Hypothalamus (tissue), 51 donors: ENCODE data around the gene AGR2.

ENCODE experiments used
- DNase-seq, 51 donors: peaks; one replicate each; lab custom pipeline; 2025; lab: John Stamatoyannopoulos, UW

AGR2 gene

DNA sequence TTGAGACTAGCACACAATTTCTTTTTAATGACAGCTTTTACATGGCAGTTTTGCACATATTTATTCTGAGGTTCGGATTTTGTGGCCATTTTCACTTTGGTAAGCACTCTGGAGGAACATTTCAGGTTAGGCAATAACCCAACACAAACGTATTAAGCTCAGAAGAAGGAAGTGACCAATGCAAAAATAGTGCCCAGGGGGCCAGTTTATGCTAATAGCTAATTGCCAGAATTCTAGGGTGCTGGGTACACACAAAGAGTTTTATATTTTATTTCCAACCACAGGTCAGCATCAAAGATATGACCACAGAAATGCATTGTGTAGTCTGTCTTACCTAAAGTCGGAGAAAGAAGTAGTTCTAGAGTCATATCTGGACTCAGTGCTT lies 8.4 kb upstream of the AGR2 start:
- DNase-seq, result no peak

DNA sequence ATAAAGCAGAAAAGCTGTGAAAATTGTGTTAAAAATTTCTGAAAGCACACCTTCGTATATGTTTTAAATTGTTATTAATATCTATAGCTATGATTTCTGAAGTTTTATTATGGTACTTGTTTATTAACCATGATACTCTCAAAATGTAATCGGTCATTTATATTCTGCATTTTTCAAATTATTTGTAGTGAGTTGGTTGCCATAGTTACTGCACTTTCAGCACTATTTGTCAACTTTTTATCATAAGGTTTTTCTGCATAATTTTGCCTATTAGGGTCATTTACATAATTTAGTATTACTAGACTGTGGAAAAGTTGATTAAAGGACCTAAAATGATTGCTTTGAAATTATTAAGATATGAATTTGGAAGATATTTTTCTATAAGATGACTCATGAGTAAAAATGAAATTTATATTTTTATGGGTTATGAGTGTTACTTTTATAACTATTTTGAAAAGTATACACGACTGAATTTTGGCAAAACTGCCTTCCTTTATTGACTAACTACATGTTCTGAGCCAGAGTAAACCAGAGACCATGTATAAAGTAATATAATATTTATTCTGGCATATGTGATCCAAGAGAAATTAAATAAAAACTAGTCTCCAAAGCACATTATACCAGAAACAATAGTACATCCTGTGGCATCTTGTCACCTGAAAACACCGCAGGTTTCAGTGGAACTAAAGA lies 7.9 kb upstream of the AGR2 start:
- DNase-seq, result no peak

DNA sequence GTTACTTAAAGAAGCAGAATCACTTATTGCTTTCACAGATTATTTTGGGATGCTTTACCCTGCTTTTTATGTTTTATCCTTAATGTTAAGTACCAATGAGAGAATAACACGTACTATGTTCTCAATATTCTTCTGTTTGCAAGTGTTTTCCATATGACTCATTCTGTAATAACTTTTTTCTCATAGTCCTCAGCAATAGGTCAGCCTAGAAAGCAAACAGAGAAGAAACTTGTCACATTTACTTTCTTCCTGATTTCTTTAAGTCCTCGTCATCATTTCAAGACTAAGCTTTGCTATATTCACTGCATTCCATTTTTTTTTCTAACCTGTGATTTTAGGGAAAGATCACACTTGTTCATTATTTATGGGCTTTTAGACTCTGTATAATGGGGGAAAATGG lies 6.8 kb upstream of the AGR2 start:
- DNase-seq, result no peak

DNA sequence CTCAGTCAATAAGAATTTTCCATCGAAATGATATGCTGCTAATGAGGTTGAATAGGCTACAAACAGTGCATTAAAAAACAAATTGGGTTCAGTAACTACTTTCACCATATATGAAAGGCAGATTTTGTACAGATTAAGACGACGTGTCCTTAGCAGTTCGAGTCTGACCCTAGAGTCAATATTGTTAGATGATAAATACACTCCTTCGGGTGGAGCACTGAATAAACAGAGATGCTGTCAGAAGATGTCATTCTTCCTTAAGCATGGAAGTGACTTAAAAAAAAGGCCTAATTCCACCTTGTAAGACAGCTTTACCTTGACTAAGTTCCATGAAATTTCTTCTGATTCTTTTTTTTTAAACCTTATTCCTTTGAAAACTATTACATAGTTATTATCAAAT lies 5.8 kb upstream of the AGR2 start:
- DNase-seq, result no peak

DNA sequence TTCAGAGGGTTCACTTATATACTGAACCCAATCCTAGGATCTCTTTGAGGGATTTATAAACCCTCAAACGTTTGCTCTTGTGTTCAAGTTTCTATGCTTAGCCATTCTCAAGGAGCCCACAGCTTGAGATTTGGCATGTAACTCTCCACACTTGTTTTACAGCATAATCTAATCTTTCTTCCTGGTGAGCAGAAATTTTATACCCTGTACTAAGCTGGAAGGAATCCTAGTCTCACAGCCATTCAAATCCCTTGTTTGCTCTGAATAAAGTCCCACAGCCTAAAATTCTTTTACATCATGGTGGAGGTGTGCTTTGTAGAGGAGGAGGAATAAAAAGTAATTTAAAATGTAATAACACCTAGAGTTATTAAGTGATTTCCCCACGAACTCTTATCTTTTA lies 5.3 kb upstream of the AGR2 start:
- DNase-seq, result no peak

DNA sequence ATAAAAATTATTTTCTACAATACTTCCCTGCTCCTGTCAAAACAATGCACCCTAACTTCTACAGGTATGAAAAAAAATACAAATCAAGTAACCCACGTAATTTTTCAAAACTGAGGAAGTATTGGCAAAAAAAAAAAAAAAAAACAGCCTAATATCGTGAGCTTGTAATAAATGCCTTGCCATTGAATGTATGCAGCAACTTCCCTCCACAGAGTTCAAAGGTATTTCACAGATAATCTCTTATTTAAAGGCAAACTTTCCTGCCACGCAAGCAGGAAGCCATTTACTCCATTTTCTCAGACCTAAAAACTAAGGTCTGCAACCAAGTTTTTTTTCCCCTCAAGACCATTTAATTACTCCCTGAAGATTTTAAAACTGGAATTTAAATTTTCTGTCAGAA lies 642 bp upstream of the AGR2 start:
- no peak for DNase-seq

DNA sequence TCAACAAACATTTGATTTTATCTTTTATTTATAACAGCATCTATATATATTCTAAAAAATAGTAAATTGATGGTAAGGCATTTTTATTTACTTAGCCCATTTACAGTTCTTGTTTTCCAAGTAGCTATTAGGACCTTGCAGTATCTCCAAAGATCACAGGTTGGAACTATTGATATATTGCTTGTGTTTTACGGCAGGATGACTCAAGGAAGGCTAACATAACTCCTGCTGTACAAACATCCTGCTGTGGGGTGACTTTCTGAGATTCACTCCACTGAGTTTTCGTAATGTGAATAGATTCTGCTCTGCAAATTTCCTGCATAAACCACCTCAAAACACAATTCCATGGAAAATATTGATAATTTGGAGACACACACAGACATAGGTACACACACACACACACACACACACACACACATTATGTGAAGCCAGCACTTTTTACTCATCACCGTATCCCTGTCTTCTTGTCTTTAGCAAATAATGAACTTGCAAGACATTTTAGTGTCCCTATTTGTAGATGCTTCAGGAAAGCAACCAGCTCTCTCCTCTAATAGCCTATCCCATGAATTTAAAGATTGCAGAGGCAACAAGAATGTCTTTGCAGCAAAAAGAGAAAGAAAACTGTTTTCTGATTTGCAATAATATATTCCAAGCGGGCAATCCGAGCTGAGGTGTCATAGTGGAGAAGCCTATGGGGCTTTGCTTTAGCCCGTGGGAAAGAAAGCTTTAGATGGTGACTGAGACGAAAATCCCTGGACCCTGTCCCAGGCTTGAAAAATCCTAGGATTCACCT lies 722 bp downstream of the AGR2 start:
- no peak for DNase-seq

DNA sequence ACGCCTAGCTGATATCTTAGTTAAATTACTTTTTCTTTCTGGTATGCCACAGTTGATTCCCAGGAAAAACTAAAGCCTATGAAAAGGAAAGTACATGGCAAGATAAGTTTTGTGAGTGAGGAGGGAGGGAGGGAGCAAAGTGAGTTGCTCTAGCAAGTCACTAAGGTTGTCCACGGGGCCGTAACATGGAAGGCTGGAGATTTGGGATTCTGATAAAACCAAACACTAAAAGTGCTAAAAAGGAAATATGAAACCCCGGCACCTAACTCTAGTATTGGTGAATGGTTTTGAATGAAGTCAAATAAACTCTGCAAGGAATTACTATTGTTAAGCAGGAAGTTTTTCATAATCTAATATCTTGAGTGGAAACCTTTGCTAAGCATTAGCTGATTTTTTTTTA lies 1.7 kb downstream of the AGR2 start:
- DNase-seq, result no peak

DNA sequence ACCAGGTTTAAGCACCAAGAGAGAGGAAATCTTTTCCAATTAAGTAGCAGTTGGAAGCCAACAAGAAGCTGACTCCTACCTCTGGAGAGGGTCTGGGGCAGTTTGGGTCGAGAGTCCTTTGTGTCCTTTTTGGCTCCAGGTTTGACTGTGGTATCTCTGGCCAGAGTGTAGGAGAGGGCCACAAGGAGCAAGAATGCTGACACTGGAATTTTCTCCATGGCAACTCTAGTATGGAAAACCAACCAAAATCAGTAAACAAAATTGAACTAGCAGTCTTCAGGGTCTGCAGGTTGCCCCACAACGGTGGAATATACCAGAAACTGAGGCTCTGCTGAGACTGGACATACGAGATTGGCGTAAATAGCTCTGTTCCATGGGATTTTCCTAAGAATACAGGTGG lies 3.2 kb downstream of the AGR2 start:
- DNase-seq, result no peak

DNA sequence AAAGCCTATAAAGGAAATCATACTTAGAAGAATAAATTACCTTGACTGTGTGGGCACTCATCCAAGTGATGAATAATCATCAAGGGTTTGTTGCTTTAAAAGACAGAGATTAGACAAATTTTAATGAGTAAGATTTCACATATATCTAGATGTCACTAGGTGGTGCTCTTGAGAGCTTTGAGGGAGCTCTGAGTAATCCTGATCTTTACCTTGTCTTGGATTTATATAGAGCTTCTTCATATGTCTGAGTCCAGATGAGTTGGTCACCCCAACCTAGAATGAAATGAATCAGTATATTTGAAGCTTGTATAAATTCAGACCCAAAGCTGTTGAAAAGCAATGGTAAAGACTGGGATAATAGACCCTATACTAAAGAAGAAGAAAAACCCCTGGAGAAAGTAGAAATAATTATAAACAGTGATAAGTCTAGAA lies 3.7 kb downstream of the AGR2 start:
- no peak for DNase-seq

DNA sequence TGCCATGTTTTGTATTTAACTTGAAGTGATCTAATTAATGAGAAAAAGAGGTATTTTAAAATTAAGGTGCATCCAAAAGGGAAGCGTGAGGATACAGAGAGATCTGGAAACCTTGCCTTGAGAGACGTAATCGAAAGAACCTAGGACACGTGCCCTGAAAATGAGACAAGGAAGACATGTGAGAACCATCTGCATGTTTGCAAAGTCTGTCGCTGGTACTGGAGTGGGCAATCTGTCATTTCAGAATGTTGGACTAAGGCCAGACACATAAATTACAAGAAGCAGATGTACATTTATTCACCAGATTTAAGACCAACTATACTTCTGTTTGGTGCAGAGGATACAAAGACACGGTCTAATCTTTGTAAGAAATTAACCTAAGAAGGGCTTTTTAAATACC lies 9.2 kb downstream of the AGR2 start:
- DNase-seq, result no peak

DNA sequence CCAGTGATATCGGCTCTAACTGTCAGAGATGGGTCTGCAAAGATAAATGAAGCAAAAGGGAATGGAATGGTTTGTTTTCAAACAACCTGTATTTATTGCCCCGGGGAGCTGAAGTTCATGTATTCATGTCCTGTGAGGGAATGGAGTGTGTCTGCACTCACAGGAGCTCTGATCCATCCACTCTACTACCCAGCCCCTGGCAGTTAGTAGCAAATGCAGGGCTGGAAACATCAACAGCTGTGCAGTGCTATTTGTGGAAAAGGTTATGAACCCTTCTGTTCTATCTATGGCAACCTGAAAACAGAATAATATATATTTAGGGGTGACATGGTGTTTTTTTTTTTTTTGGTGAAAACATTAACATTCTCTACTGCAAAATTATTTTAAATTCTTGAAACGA lies 9.8 kb downstream of the AGR2 start:
- DNase-seq, result no peak

DNA sequence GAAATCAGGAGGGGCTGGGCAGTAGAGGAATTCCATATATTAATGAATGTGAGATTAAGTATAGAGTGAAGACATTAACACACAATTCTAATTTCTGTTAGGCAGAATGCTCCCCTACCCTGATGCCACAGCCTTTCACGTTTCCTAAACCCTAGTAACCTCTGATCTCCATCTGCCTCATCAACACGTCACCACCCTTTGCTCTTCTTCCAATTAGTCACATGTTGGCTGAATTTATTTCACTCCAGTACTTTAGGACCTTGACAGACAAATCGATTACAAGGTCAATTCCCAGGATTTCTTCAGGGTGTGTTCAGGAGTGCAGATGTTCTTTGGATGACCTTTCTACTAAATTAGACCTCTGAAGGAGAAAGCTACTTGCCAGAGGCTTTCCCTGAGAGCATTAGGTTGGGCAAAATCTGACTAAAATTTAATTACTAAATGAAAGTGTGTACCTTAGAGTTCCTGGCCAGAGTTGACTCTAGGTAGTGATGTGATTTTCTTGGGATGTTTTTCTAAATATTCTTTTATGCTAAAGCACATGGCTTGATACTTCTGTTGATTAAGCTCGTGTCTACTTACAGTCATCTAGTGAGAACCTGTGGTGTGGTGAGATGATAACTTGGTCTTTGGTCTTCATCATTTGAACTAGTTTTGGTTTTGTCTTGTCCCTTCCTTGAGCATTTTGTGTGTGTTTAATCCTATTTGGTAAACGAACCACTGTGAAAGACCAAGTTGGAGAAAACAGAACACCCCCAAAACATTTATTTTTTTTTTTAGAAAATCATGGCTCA lies 12.7 kb downstream of the AGR2 start:
- no peak for DNase-seq

DNA sequence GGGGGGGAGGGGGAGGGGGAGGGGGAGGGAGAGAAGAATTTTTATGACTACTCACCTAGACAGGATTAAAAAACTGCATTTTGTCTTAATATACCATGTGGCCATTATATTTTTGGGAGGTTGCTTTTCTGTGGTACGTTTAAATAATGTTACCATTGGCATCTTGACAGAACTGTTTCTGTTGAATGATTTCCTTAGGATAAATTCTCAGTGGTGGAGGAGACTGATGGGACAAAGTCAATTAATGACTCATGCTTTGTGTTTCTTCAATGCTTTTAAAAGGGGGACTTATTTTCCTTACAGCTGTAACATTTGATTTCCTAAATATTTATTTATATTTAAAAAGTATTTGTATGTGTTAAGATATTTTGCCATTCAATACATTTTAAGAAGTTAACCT lies 13.7 kb downstream of the AGR2 start:
- DNase-seq, result no peak

DNA sequence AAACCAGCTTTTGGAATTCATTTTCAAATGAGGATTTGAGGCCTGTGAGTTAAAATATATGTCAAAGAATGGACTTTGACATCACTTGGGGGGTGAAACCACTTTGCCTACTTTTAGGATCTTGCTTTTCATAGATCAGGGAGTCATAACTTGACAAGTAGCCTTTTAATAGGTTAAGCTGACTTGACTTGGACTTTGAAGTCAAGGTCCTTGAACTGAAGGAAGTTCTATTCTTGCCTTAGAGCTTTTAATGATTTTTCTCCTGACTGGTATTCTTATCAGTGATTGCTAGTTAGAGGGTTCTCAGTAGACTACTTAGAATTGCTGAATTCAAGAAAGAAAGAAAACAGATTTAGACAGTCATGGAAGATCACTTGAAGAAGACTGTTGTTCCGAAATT lies 17.7 kb downstream of the AGR2 start:
- no peak for DNase-seq

DNA sequence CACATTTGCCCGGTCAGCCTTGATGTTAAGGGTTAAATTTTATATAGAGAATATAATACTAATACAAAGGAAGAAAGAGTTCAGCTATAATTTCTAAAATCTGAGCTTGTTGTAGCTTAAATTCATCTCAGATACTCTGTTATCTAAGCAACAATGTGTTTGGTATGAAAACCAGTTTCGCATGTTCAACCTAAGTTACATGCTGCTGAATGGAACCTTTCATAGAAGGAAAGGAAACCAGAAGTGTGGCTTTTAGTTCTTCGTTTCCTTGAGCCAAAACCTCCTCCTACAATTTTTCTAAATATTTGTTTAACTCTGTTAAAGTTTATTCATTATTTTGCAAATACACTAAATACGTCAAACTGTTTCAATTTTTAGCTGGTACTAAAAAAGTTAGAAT lies 18.5 kb downstream of the AGR2 start:
- DNase-seq, result no peak

DNA sequence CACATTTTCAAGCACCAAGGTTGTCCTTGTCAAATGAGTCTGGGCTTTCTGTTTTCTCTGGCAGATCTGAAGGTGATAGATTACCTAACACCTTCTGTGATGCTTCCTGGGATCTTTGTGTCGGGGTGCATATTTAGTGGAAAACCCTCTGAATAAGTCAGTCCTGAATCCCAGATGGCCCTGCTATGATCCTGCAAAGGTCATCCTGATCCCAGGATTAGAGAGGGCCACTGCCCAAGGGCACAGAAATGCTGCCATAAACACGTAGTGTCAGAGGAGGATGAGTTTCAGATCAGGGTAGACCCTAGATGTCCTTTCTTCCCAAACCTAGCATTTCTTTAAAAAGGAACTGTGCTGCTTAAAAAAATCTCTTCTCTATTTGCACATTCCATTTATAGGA lies 19.0 kb downstream of the AGR2 start:
- no peak for DNase-seq

DNA sequence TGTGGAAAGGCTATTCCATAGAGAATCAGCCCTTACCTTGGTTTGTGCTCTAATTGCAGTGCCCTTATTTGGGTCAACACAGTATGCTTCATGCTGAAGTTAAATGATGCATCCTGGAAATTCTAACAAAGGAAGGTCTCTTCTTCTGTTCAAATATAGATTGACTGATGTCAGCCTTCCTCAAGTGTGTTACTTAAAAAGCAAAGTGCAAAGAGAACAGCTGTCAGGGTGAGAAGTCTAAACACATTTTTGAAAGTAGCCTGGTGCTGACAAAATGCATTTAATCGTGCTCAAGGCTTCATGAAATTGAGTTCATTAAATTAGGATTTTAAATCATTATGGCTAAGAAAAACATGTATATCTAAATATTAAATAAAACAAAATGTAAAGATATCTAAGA lies 19.5 kb downstream of the AGR2 start:
- DNase-seq, result no peak

DNA sequence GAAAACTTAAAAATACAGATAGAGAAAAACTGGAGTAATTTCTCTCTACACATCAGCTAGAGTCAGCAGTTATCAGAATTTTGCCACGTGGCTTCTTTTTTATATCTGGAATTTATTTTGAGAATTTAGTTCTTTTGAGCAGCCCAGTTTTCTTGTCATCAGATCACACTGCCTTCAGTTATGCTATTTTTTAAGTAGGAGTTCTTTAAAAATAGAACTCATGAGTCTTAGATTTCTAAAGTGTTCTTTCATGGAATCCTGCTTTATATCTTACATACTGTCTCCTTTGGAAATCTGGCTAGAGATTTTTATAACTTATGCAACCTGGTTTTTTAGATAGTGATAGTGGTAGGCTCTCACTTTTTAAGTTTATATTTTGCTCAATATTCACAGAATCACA lies 24.2 kb downstream of the AGR2 start:
- DNase-seq, result no peak

DNA sequence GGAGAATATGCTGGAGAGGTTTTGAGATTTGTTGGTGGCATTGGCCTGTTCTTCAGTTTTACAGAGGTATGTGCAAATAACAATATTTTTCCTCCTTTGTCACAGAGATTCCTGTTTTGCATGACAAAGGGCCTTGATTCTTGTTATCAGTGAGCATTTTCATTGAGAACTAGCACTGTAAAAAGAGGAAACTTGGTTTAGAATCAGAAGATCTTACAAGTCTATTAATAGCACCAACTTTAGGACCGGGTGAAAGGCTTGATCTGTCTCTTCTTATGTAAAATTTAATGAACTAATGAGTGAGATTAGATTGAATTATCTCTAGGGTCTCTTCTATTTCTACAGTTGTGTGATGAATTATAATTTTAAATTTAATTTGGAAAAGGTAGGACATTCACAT lies 25.7 kb downstream of the AGR2 start:
- no peak for DNase-seq

DNA sequence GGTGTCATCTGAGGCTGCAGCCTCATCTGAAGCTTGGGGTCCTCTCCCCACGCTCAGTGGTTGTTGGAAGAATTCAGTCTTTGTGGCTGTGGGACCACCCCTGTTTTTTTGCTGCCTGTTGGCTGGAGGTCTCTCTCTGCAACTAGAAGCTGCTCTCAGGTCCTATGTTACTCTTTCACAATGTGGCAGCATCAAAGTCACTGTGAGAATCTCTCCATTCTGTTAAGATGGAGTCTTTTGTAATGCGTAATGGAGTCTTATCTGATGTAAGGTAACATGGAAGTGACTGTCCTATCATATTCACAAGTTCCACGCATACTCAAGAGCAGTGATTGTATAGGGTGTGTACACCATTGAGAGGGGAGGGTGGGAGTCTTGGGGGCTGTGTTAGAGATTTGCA lies 26.3 kb downstream of the AGR2 start:
- no peak for DNase-seq

DNA sequence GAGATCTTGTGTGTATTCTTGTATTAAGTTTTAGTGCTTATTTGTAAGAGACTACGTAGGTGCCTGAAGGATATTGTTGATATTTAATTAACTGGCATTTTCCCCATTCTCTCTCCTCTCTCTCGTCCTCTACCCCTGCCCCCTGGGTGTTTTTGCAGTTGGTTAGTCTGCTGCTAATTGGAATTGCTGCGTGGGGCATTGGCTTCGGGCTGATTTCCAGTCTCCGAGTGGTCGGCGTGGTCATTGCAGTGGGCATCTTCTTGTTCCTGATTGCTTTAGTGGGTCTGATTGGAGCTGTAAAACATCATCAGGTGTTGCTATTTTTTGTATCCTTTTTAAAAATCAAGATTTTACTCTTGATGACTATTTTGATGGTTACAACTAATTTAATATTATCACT lies 28.7 kb downstream of the AGR2 start:
- no peak for DNase-seq
